GM12801 (cell line): ENCODE measurements around the gene TAB2.

Source experiments
- TF ChIP-seq, protein P1 (sequence below): IDR thresholded peaks from one replicate; pipeline ENCODE4 v1.5.1; 2011; ENCODE audit warnings: control low read depth; ENCODE audit not compliant: insufficient read length; ENCODE audit errors: extremely low read depth

The TAB2 gene

DNA sequence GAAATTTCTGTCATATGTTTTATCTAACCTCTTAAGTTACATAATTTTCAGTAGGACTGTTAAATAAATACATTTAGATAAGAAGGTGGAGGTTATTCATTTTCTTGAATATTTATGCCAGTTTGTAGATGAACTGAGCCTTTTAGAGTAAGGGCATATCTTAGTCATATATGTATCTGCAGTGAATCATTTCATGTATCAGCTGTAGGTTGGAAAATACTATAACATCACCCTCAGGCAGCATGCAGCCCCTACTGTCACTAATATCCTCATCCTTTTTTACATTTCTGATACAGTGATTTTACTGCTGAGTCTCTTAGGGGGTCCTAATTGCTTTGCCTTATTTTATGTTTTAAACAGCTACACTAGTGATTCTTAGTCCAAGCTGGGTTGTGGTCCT lies 63.0 kb downstream of the TAB2 start:
- TF ChIP-seq, protein P1, sequence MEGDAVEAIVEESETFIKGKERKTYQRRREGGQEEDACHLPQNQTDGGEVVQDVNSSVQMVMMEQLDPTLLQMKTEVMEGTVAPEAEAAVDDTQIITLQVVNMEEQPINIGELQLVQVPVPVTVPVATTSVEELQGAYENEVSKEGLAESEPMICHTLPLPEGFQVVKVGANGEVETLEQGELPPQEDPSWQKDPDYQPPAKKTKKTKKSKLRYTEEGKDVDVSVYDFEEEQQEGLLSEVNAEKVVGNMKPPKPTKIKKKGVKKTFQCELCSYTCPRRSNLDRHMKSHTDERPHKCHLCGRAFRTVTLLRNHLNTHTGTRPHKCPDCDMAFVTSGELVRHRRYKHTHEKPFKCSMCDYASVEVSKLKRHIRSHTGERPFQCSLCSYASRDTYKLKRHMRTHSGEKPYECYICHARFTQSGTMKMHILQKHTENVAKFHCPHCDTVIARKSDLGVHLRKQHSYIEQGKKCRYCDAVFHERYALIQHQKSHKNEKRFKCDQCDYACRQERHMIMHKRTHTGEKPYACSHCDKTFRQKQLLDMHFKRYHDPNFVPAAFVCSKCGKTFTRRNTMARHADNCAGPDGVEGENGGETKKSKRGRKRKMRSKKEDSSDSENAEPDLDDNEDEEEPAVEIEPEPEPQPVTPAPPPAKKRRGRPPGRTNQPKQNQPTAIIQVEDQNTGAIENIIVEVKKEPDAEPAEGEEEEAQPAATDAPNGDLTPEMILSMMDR, result no peak

DNA sequence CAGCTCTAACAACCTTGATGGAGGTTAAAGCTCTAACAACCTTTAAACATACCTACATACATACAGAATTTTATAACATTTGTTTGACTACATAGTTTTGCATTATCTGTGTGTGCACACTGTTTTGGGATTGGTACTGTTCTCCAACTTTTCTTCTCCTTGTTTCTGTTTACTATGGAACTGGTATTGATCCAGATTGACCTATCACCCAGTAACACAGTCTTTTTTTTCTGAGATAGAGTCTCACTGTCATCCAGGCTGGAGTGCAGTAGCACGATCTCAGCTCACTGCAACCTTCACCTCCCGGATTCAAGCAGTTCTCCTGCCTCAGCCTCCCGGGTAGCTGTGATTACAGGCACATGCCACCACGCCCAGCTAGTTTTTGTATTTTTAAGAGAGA lies 65.9 kb downstream of the TAB2 start:
- TF ChIP-seq, protein P1, result no peak

- TF ChIP-seq, protein P1, result no peak
Measured at GRCh38 chr6:149384464-149384863, 67.0 kb downstream of the TAB2 start.

- TF ChIP-seq, protein P1, result no peak
Measured at GRCh38 chr6:149385998-149386646, 68.6 kb downstream of the TAB2 start.

DNA sequence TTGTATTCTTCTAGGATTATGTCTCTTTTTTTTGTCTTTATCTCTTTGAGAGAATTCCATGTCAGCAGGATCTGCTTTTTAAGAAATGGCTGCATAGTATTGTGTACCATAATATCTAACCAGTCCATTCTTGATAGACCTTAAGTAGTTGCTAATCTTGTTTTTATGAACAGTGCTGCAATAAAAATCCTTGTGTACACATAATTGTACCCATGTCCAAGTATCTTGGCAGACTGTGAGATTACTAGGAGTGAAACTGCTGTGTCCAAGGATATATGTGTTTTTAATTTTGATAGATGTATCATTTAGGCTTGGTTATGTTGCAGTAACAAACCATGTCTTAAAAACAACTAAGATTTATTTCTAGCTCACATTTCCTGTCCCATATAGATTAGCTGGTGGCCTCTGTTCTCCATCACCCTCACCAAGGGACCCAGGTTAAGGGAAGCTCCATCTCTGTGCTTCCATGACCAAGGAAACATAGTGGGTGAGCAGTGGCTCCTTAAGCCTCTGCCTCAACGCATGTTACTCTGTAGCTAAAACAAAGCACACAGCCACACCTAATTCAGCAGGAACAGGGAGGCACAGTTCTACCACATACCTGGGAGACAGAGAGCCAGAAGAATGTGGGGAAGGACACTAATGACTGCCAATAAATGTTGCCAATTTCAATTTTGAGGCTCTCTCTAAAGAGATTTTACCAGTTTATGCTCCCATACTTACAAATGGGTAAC lies 70.4 kb downstream of the TAB2 start:
- TF ChIP-seq, protein P1, result no peak

- TF ChIP-seq, protein P1, result no peak
Measured at GRCh38 chr6:149389509-149390297, 72.2 kb downstream of the TAB2 start.

- TF ChIP-seq, protein P1, result no peak
Measured at GRCh38 chr6:149392093-149392492, 74.6 kb downstream of the TAB2 start.
